HCT116 (cell line): ENCODE data around the gene PYDC1. TPM values are rescaled to one million over a fixed set of nuclear protein-coding genes. Genes with fewer than 3 reads are reported as not detected.

Source experiments
- ATAC-seq: fragments of 200-7000 bp; cut with Tn5 transposase; 2 replicates; pipeline ENCODE4 v1.9.1; 2020; ENCODE audit warnings: mild to moderate bottlenecking, moderate library complexity
- BruUV-seq: library from RNA; stranded (reverse); fragments of 400-500 nt; replicated peaks from 2 replicates; lab custom pipeline; 2021; lab: Mats Ljungman, UMichigan
- CTCF ChIA-PET: fragments of 300-600 bp; sonication (Branson Sonifier 250); formaldehyde crosslinking; loops from one replicate; lab custom pipeline; 2021; ENCODE audit warnings: antibody characterized with exemption; lab: Charles Lee
- POLR2A ChIA-PET: fragments of 300-600, 350-600 bp; sonication (Branson Sonifier 250); formaldehyde crosslinking; loops from one replicate; lab custom pipeline; 2021; ENCODE audit warnings: antibody characterized with exemption; lab: Charles Lee
- RAD21 ChIA-PET, 2 experiments: fragments of 300-600 bp; sonication (Branson Sonifier 250); formaldehyde crosslinking; loops; one replicate each; lab custom pipeline; 2023; ENCODE audit warnings: low total read pairs in 2 of 2; ENCODE audit not compliant: uncharacterized antibody in 2 of 2, unreplicated experiment in 2 of 2, low non-redundant PET in 1 of 2; lab: Charles Lee
- DNase-seq: peaks from one replicate; pipeline ENCODE4 v3.0.0-alpha.2; 2010; ENCODE audit warnings: low read depth, low spot score
- H2AFZ ChIP-seq: fragments of 200-600 bp; shearing (Covaris generic), sonication (generic); 2 replicates; pipeline ENCODE4 v1.6.1; 2017; ENCODE audit warnings: low read depth, mixed run types, mixed read lengths, antibody characterized with exemption, low read length; ENCODE audit not compliant: poor library complexity, severe bottlenecking
- H3K27ac ChIP-seq: 2 replicates; pipeline ENCODE4 v1.5.1; 2012; ENCODE audit warnings: low read depth, low read length
- H3K27me3 ChIP-seq: fragments of 200-600 bp; sonication (generic); 2 replicates; pipeline ENCODE4 v1.6.1; 2016; ENCODE audit warnings: mixed run types, low read length, mixed read lengths; ENCODE audit not compliant: insufficient read depth
- H3K36me3 ChIP-seq, 2 experiments: fragments of 200-500 bp in 1 of 2; fragments of 200-600 bp in 1 of 2; sonication (Bioruptor generic) in 1 of 2; sonication (generic) in 1 of 2; 2 replicates each; pipeline versions ENCODE4 v1.5.1 to v1.6.1; 2014 to 2016; ENCODE audit warnings: low read length in 2 of 2, inconsistent platforms in 1 of 2, mixed read lengths in 1 of 2, mixed run types in 1 of 2; ENCODE audit not compliant: insufficient read depth in 2 of 2, control insufficient read depth in 1 of 2
- H3K4me1 ChIP-seq, 2 experiments: fragments of 200-600 bp in 1 of 2; sonication (generic) in 1 of 2; 2 replicates each; pipeline versions ENCODE4 v1.5.1 to v1.6.1; 2012 to 2017; ENCODE audit warnings: low read length in 2 of 2, inconsistent platforms in 1 of 2, mild to moderate bottlenecking in 1 of 2, mixed read lengths in 1 of 2, mixed run types in 1 of 2, moderate library complexity in 1 of 2; ENCODE audit not compliant: insufficient read depth in 2 of 2, control insufficient read depth in 1 of 2
- H3K4me2 ChIP-seq: fragments of 200-600 bp; sonication (generic); 2 replicates; pipeline ENCODE4 v1.6.1; 2017; ENCODE audit warnings: mixed run types, low read length, mixed read lengths
- H3K4me3 ChIP-seq, 2 experiments: fragments of 200-600 bp in 1 of 2; sonication (generic) in 1 of 2; replicated peaks in 1 of 2; 2 replicates each; pipeline ENCODE4 v1.5.1; 2011 to 2016; ENCODE audit warnings: low read length in 2 of 2, control low read depth in 1 of 2, low read depth in 1 of 2, mild to moderate bottlenecking in 1 of 2, mixed read lengths in 1 of 2, mixed run types in 1 of 2
- H3K79me2 ChIP-seq: fragments of 200-600 bp; sonication (generic); 2 replicates; pipeline ENCODE4 v1.6.1; 2017; ENCODE audit warnings: mild to moderate bottlenecking, mixed run types, low read length, moderate library complexity, mixed read lengths; ENCODE audit not compliant: insufficient read depth
- H3K9ac ChIP-seq: fragments of 200-600 bp; sonication (generic); 2 replicates; pipeline ENCODE4 v1.6.1; 2016; ENCODE audit warnings: low read length, mixed read lengths
- H3K9me2 ChIP-seq: fragments of 200-600 bp; sonication (generic), shearing (Covaris generic); 2 replicates; pipeline ENCODE4 v1.6.1; 2017; ENCODE audit warnings: mixed run types, mild to moderate bottlenecking, moderate library complexity; ENCODE audit not compliant: insufficient read depth
- H3K9me3 ChIP-seq, 2 experiments: fragments of 200-500 bp in 1 of 2; fragments of 200-600 bp in 1 of 2; sonication (Bioruptor generic) in 1 of 2; sonication (generic) in 1 of 2; 2 replicates each; pipeline ENCODE4 v1.6.1; 2014 to 2017; ENCODE audit warnings: low read length in 2 of 2, mixed read lengths in 2 of 2, inconsistent platforms in 1 of 2, low read depth in 1 of 2, mild to moderate bottlenecking in 1 of 2, mixed run types in 1 of 2, moderate library complexity in 1 of 2; ENCODE audit not compliant: control insufficient read depth in 1 of 2, insufficient read depth in 1 of 2
- H4K20me1 ChIP-seq: fragments of 200-600 bp; sonication (generic), shearing (Covaris generic); 2 replicates; pipeline ENCODE4 v1.6.1; 2017; ENCODE audit warnings: mixed run types, mild to moderate bottlenecking, moderate library complexity; ENCODE audit not compliant: insufficient read depth
- CBX3 ChIP-seq: IDR thresholded peaks from 2 replicates; pipeline ENCODE4 v1.6.1; 2012; ENCODE audit warnings: low read depth
- CTCF ChIP-seq, 3 experiments: fragments of 200-600 bp in 1 of 3; sonication (generic) in 1 of 3; IDR thresholded peaks in 2 of 3; conservative IDR thresholded peaks in 1 of 3; 2 replicates each; pipeline ENCODE4 v1.5.1; 2012 to 2017; ENCODE audit warnings: low read depth in 2 of 3, low read length in 2 of 3, antibody characterized with exemption in 1 of 3, borderline replicate concordance in 1 of 3, control low read depth in 1 of 3, mild to moderate bottlenecking in 1 of 3, mixed read lengths in 1 of 3, mixed run types in 1 of 3, moderate library complexity in 1 of 3; ENCODE audit not compliant: insufficient read depth in 1 of 3
- FOSL1 ChIP-seq: IDR thresholded peaks from 2 replicates; pipeline ENCODE4 v1.6.1; 2012; ENCODE audit warnings: low read depth
- MAX ChIP-seq: IDR thresholded peaks from 2 replicates; pipeline ENCODE4 v1.6.1; 2012
- POLR2A ChIP-seq: IDR thresholded peaks from 2 replicates; pipeline ENCODE4 v1.7.0; 2011; ENCODE audit warnings: borderline replicate concordance; ENCODE audit not compliant: insufficient read depth, insufficient read length; ENCODE audit errors: extremely low read depth
- RAD21 ChIP-seq: IDR thresholded peaks from 2 replicates; pipeline ENCODE4 v1.6.1; 2012; ENCODE audit warnings: low read depth, mild to moderate bottlenecking
- SP1 ChIP-seq: IDR thresholded peaks from 2 replicates; pipeline ENCODE4 v1.6.1; 2012; ENCODE audit warnings: low read depth
- ZBTB33 ChIP-seq: IDR thresholded peaks from 2 replicates; pipeline ENCODE4 v1.6.1; 2011; ENCODE audit warnings: mild to moderate bottlenecking, low read length, moderate library complexity; ENCODE audit not compliant: insufficient replicate concordance; ENCODE audit errors: extremely low read depth
- intact Hi-C: fragments of 100-400 bp; cut with micrococcal nuclease; formaldehyde crosslinking; loops from 2 replicates; pipeline ENCODE4 v1.10.0; 2022
- total RNA-seq: library from RNA; stranded (reverse); gene quantifications from one replicate; pipeline ENCODE4 v1.2.1, GENCODE V29; 2021; ENCODE audit not compliant: unreplicated experiment
- TF ChIP-seq, protein P1 (sequence below): IDR thresholded peaks from 2 replicates; pipeline ENCODE4 v1.6.1; 2012; ENCODE audit warnings: low read depth
- TF ChIP-seq, protein P2 (sequence below): IDR thresholded peaks from 2 replicates; pipeline ENCODE4 v1.6.1; 2012

PYDC1 gene
- total RNA-seq, 1 experiment from 2014 or later, result not detected

GRCh38 chr16:31184888-31185287 is 32.0 kb downstream of the PYDC1 start:
- POLR2A ChIA-PET, result no interaction called here
- no TSS peak for BruUV-seq
- Histone ChIP-seq H3K27ac (no peak overlapping the region), H3K4me2 (no peak overlapping the region), H3K9ac (no peak overlapping the region), H3K9me3 (no peaks in the 10 kb centered on the region), H3K4me3 (no peak overlapping the region), H3K79me2 (peaks cover 99% of the 10 kb centered on the region), H4K20me1 (peaks cover 86% of the 10 kb centered on the region), H2AFZ (no peak overlapping the region), H3K9me2 (no peaks in the 10 kb centered on the region), H3K36me3 (peaks cover 69 to 87% of the 10 kb centered on the region in 2 experiments), H3K27me3 (no peaks in the 10 kb centered on the region), H3K4me1 (peaks cover 4 to 15% of the 10 kb centered on the region in 2 experiments; a peak in 3 of 4 replicates)
- intact Hi-C loops, result no loop called here
- RAD21 ChIA-PET, result no interaction called here
- ATAC-seq (no peak), DNase-seq (no peak)
- TF ChIP-seq, protein P1, sequence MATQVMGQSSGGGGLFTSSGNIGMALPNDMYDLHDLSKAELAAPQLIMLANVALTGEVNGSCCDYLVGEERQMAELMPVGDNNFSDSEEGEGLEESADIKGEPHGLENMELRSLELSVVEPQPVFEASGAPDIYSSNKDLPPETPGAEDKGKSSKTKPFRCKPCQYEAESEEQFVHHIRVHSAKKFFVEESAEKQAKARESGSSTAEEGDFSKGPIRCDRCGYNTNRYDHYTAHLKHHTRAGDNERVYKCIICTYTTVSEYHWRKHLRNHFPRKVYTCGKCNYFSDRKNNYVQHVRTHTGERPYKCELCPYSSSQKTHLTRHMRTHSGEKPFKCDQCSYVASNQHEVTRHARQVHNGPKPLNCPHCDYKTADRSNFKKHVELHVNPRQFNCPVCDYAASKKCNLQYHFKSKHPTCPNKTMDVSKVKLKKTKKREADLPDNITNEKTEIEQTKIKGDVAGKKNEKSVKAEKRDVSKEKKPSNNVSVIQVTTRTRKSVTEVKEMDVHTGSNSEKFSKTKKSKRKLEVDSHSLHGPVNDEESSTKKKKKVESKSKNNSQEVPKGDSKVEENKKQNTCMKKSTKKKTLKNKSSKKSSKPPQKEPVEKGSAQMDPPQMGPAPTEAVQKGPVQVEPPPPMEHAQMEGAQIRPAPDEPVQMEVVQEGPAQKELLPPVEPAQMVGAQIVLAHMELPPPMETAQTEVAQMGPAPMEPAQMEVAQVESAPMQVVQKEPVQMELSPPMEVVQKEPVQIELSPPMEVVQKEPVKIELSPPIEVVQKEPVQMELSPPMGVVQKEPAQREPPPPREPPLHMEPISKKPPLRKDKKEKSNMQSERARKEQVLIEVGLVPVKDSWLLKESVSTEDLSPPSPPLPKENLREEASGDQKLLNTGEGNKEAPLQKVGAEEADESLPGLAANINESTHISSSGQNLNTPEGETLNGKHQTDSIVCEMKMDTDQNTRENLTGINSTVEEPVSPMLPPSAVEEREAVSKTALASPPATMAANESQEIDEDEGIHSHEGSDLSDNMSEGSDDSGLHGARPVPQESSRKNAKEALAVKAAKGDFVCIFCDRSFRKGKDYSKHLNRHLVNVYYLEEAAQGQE, result no peak
- TF ChIP-seq FOSL1 (no peak), CTCF (IDR thresholded peaks at IDR 0.05 in 2 of 3, conservative IDR thresholded peaks at IDR 0.05 in 1 of 3; ENCODE audit: borderline replicate concordance in 1 of 3, insufficient read depth in 1 of 3, low read depth in 2 of 3, low read length in 2 of 3) (no peak), POLR2A (no peak), SP1 (no peak), CBX3 (no peak), ZBTB33 (no peak), RAD21 (no peak), MAX (no peak)
- TF ChIP-seq, protein P2, sequence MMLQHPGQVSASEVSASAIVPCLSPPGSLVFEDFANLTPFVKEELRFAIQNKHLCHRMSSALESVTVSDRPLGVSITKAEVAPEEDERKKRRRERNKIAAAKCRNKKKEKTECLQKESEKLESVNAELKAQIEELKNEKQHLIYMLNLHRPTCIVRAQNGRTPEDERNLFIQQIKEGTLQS, result no peak
- CTCF ChIA-PET, result no interaction called here
